ENCODE results near the gene PTPRK.

The PTPRK gene

GRCh38 chr6:128395596-128395995 is 124.8 kb downstream of the PTPRK start:
- H3K4me3 ChIP-seq (replicated peaks in 1 of 2; ENCODE audit: low read depth in 2 of 2, low read length in 2 of 2) = no peak overlapping the region
- no peak for DNase-seq (ENCODE audit: low read depth in 2 of 2)
- no peak for TF ChIP-seq CTCF (IDR thresholded peaks at IDR 0.05; ENCODE audit: low read depth, low read length)

GRCh38 chr6:128395188-128395587 is 125.2 kb downstream of the PTPRK start:
- no peak for DNase-seq (ENCODE audit: low read depth in 2 of 2)
- no peak overlapping the region for H3K4me3 ChIP-seq (replicated peaks in 1 of 2; ENCODE audit: low read depth in 2 of 2, low read length in 2 of 2)
- no peak for TF ChIP-seq CTCF (IDR thresholded peaks at IDR 0.05; ENCODE audit: low read depth, low read length)

- no peak for TF ChIP-seq CTCF (IDR thresholded peaks at IDR 0.05; ENCODE audit: low read depth, low read length)
- H3K4me3 ChIP-seq (replicated peaks in 1 of 2; ENCODE audit: low read depth in 2 of 2, low read length in 2 of 2) = no peak overlapping the region
- peak in 1 of 2 donors; percentile 32 for DNase-seq (ENCODE audit: low read depth in 2 of 2)
Observed at GRCh38 chr6:128394167-128394566, 126.2 kb downstream of the PTPRK start.

- no peak for TF ChIP-seq CTCF (IDR thresholded peaks at IDR 0.05; ENCODE audit: low read depth, low read length)
- H3K4me3 ChIP-seq (replicated peaks in 1 of 2; ENCODE audit: low read depth in 2 of 2, low read length in 2 of 2) = no peak overlapping the region
- peak in 1 of 2 donors; percentile 7 for DNase-seq (ENCODE audit: low read depth in 2 of 2)
Observed at GRCh38 chr6:128389820-128390534, 130.4 kb downstream of the PTPRK start.

GRCh38 chr6:128388380-128388779 is 132.0 kb downstream of the PTPRK start:
- TF ChIP-seq CTCF (IDR thresholded peaks at IDR 0.05; ENCODE audit: low read depth, low read length) = no peak
- H3K4me3 ChIP-seq (replicated peaks in 1 of 2; ENCODE audit: low read depth in 2 of 2, low read length in 2 of 2) = no peak overlapping the region
- no peak for DNase-seq (ENCODE audit: low read depth in 2 of 2)

GRCh38 chr6:128380891-128381290 is 139.5 kb downstream of the PTPRK start:
- DNase-seq (ENCODE audit: low read depth in 2 of 2) = peak in 1 of 2 donors; percentile 10
- TF ChIP-seq CTCF (IDR thresholded peaks at IDR 0.05; ENCODE audit: low read depth, low read length) = no peak
- H3K4me3 ChIP-seq (replicated peaks in 1 of 2; ENCODE audit: low read depth in 2 of 2, low read length in 2 of 2) = no peak overlapping the region

DNA sequence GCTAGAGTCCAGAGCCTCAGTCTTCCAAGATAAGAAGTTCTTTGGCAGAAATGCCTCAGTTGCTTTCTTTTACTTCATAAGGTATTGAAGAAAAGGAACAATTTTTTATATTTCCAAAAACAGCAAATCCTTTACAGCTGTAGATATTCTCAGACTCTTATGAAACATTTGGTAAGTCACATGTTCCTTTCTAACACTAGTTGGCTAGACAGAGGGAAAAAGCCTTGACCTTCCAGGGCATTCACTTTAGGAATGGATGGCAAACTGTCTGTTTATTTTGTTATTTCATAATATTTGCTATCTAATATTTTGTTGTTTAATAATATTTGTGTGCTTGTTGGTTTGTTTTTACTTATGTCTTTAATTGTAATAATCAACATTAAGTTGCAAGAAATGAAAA is 140.8 kb downstream of the PTPRK start:
- no peak overlapping the region for H3K4me3 ChIP-seq (replicated peaks in 1 of 2; ENCODE audit: low read depth in 2 of 2, low read length in 2 of 2)
- TF ChIP-seq CTCF (IDR thresholded peaks at IDR 0.05; ENCODE audit: low read depth, low read length) = no peak
- DNase-seq (ENCODE audit: low read depth in 2 of 2) = peak in 1 of 2 donors; percentile 13

Data from cardiac fibroblast (primary cell).